ENCODE results near the gene TMLHE. TPM values are rescaled to one million over a fixed set of nuclear protein-coding genes. Genes with fewer than 3 reads are reported as not detected.
"Not testable (repeated sequence)": the region's sequence is repeated elsewhere in the genome, so short reads cannot be mapped to it uniquely, and the experiment has no call there.

TMLHE gene
- total RNA-seq, 1 experiment from 2014 or later, result not detected

- ATAC-seq, result no peak
- POLR2A ChIA-PET (ENCODE audit: unreplicated experiment), result no interaction called here
- Histone ChIP-seq H3K9ac (ENCODE audit: low read length) (no peak overlapping the region), H3K36me3 (ENCODE audit: low read depth, low read length) (no peaks in the 10 kb centered on the region), H3K79me2 (ENCODE audit: low read length) (no peaks in the 10 kb centered on the region), H3K4me2 (ENCODE audit: low read length) (no peak overlapping the region), H3K27ac (ENCODE audit: low read length) (no peak overlapping the region), H3K9me2 (replicated peaks; ENCODE audit: low read length) (no peaks in the 10 kb centered on the region), H3F3A (ENCODE audit: low read length, unreplicated experiment) (no peaks in the 10 kb centered on the region), H3K4me1 (ENCODE audit: insufficient read depth, low read length) (no peaks in the 10 kb centered on the region), H3K27me3 (ENCODE audit: low read length) (no peaks in the 10 kb centered on the region), H3K4me3 (ENCODE audit: low read length) (no peak overlapping the region), H3K9me3 (ENCODE audit: low read length) (no peaks in the 10 kb centered on the region), H4K20me1 (ENCODE audit: low read length) (no peaks in the 10 kb centered on the region), H2AFZ (ENCODE audit: low read length) (no peak overlapping the region)
- intact Hi-C loops (cut with micrococcal nuclease), result no loop called here
- TF ChIP-seq EZH2 (IDR thresholded peaks at IDR 0.05; ENCODE audit: low read length, unreplicated experiment) (no peak), EZH2phosphoT487 (IDR thresholded peaks at IDR 0.05; ENCODE audit: borderline replicate concordance, low read length) (no peak), CTCF (conservative IDR thresholded peaks at IDR 0.05; ENCODE audit: low read depth, low read length) (no peak)
- BruUV-seq (replicated peaks), result no TSS peak
- DNase-seq, result no peak
- CTCF ChIA-PET, result no interaction called here
Measured at GRCh38 chrX:155544881-155545280, 67.9 kb downstream of the TMLHE start.

GRCh38 chrX:155535866-155536265 lies 76.9 kb downstream of the TMLHE start:
- Histone ChIP-seq H4K20me1 (ENCODE audit: low read length) (no peaks in the 10 kb centered on the region), H3K36me3 (ENCODE audit: low read depth, low read length) (no peaks in the 10 kb centered on the region), H2AFZ (ENCODE audit: low read length) (no peak overlapping the region), H3K9ac (ENCODE audit: low read length) (no peak overlapping the region), H3K9me3 (ENCODE audit: low read length) (no peaks in the 10 kb centered on the region), H3K4me1 (ENCODE audit: insufficient read depth, low read length) (no peaks in the 10 kb centered on the region), H3K9me2 (replicated peaks; ENCODE audit: low read length) (no peaks in the 10 kb centered on the region), H3K4me2 (ENCODE audit: low read length) (no peak overlapping the region), H3K79me2 (ENCODE audit: low read length) (no peaks in the 10 kb centered on the region), H3K27me3 (ENCODE audit: low read length) (no peaks in the 10 kb centered on the region), H3K4me3 (ENCODE audit: low read length) (no peak overlapping the region), H3K27ac (ENCODE audit: low read length) (no peak overlapping the region), H3F3A (ENCODE audit: low read length, unreplicated experiment) (no peaks in the 10 kb centered on the region)
- no TSS peak for BruUV-seq (replicated peaks)
- peak; percentile 25 for DNase-seq
- TF ChIP-seq CTCF (conservative IDR thresholded peaks at IDR 0.05; ENCODE audit: low read depth, low read length), result no peak
- no peak for TF ChIP-seq EZH2 (IDR thresholded peaks at IDR 0.05; ENCODE audit: low read length, unreplicated experiment)
- TF ChIP-seq EZH2phosphoT487 (IDR thresholded peaks at IDR 0.05; ENCODE audit: borderline replicate concordance, low read length), result no peak
- ATAC-seq, result no peak
- intact Hi-C loops (cut with micrococcal nuclease), result no loop called here
- POLR2A ChIA-PET (ENCODE audit: unreplicated experiment), result no interaction called here
- CTCF ChIA-PET, result no interaction called here

- Histone ChIP-seq H3K4me1 (ENCODE audit: insufficient read depth, low read length) (no peaks in the 10 kb centered on the region), H3K27me3 (ENCODE audit: low read length) (no peaks in the 10 kb centered on the region), H3K9me2 (replicated peaks; ENCODE audit: low read length) (no peaks in the 10 kb centered on the region), H3K4me3 (ENCODE audit: low read length) (no peak overlapping the region), H4K20me1 (ENCODE audit: low read length) (no peaks in the 10 kb centered on the region), H3K4me2 (ENCODE audit: low read length) (no peak overlapping the region), H3K9ac (ENCODE audit: low read length) (no peak overlapping the region), H2AFZ (ENCODE audit: low read length) (no peak overlapping the region), H3K36me3 (ENCODE audit: low read depth, low read length) (no peaks in the 10 kb centered on the region), H3K79me2 (ENCODE audit: low read length) (no peaks in the 10 kb centered on the region), H3F3A (ENCODE audit: low read length, unreplicated experiment) (no peaks in the 10 kb centered on the region), H3K9me3 (ENCODE audit: low read length) (no peaks in the 10 kb centered on the region), H3K27ac (ENCODE audit: low read length) (no peak overlapping the region)
- intact Hi-C loops (cut with micrococcal nuclease), result no loop called here
- TF ChIP-seq EZH2 (IDR thresholded peaks at IDR 0.05; ENCODE audit: low read length, unreplicated experiment) (no peak), CTCF (conservative IDR thresholded peaks at IDR 0.05; ENCODE audit: low read depth, low read length) (no peak), EZH2phosphoT487 (IDR thresholded peaks at IDR 0.05; ENCODE audit: borderline replicate concordance, low read length) (no peak)
- CTCF ChIA-PET, result no interaction called here
- POLR2A ChIA-PET (ENCODE audit: unreplicated experiment), result no interaction called here
- ATAC-seq (no peak), DNase-seq (no peak)
- BruUV-seq (replicated peaks), result no TSS peak
Measured at GRCh38 chrX:155534800-155535199, 78.0 kb downstream of the TMLHE start.

- CTCF ChIA-PET; ATAC-seq; H3K79me2 ChIP-seq (ENCODE audit: low read length); H3K9me2 ChIP-seq (replicated peaks; ENCODE audit: low read length); H3K4me2 ChIP-seq (ENCODE audit: low read length); DNase-seq; POLR2A ChIA-PET (ENCODE audit: unreplicated experiment); H3K27ac ChIP-seq (ENCODE audit: low read length); H2AFZ ChIP-seq (ENCODE audit: low read length); H4K20me1 ChIP-seq (ENCODE audit: low read length); H3K9me3 ChIP-seq (ENCODE audit: low read length); H3K9ac ChIP-seq (ENCODE audit: low read length); intact Hi-C loops (cut with micrococcal nuclease); H3K4me1 ChIP-seq (ENCODE audit: insufficient read depth, low read length); H3K4me3 ChIP-seq (ENCODE audit: low read length); H3F3A ChIP-seq (ENCODE audit: low read length, unreplicated experiment); BruUV-seq (replicated peaks); H3K27me3 ChIP-seq (ENCODE audit: low read length); H3K36me3 ChIP-seq (ENCODE audit: low read depth, low read length): not testable (repeated sequence)
Measured at GRCh38 chrX:155527023-155527422, 85.7 kb downstream of the TMLHE start.

Measured in PC-3 (cell line).